HFFc6 (cell line): ENCODE results near the gene CFAP141. TPM values are rescaled to one million over a fixed set of nuclear protein-coding genes. Genes with fewer than 3 reads are reported as not detected.

Source experiments
- DNase-seq: peaks from one replicate; pipeline ENCODE4 v3.0.0-alpha.2; 2018
- H3K27ac Mint-ChIP-seq: 2 replicates; pipeline ENCODE4 v1.8.0; 2020; ENCODE audit warnings: mild to moderate bottlenecking, mixed read lengths
- H3K27me3 Mint-ChIP-seq: 2 replicates; pipeline ENCODE4 v1.8.0; 2021; ENCODE audit warnings: mild to moderate bottlenecking, moderate library complexity, mixed read lengths; ENCODE audit not compliant: insufficient read depth
- H3K36me3 Mint-ChIP-seq: 2 replicates; pipeline ENCODE4 v1.8.0; 2021; ENCODE audit warnings: low read depth, mixed read lengths
- H3K4me1 Mint-ChIP-seq: 2 replicates; pipeline ENCODE4 v1.8.0; 2020; ENCODE audit warnings: low read depth, mixed read lengths
- H3K4me3 Mint-ChIP-seq: 2 replicates; pipeline ENCODE4 v1.8.0; 2020; ENCODE audit warnings: mild to moderate bottlenecking, moderate library complexity, mixed read lengths
- H3K9me3 Mint-ChIP-seq: 2 replicates; pipeline ENCODE4 v1.8.0; 2020; ENCODE audit warnings: mild to moderate bottlenecking, mixed read lengths
- total RNA-seq, 6 experiments: library from RNA; stranded (reverse); fragmentation: NEBNext Ultra II Directional; extraction: Animal tissue kit (Norgen Biotek cat#: 25700); gene quantifications; 2 replicates in 1 of 6; 3 replicates in 5 of 6; pipeline ENCODE4 v1.2.3, GENCODE V29; 2021
- TF ChIP-seq, protein P1 (sequence below): fragments of 200-600 bp; sonication (generic); IDR thresholded peaks from 2 replicates; pipeline ENCODE4 v1.5.0; 2021; ENCODE audit warnings: antibody characterized with exemption, mild to moderate bottlenecking

CFAP141 gene
- total RNA-seq, 6 experiments from 2014 or later: not detected

DNA sequence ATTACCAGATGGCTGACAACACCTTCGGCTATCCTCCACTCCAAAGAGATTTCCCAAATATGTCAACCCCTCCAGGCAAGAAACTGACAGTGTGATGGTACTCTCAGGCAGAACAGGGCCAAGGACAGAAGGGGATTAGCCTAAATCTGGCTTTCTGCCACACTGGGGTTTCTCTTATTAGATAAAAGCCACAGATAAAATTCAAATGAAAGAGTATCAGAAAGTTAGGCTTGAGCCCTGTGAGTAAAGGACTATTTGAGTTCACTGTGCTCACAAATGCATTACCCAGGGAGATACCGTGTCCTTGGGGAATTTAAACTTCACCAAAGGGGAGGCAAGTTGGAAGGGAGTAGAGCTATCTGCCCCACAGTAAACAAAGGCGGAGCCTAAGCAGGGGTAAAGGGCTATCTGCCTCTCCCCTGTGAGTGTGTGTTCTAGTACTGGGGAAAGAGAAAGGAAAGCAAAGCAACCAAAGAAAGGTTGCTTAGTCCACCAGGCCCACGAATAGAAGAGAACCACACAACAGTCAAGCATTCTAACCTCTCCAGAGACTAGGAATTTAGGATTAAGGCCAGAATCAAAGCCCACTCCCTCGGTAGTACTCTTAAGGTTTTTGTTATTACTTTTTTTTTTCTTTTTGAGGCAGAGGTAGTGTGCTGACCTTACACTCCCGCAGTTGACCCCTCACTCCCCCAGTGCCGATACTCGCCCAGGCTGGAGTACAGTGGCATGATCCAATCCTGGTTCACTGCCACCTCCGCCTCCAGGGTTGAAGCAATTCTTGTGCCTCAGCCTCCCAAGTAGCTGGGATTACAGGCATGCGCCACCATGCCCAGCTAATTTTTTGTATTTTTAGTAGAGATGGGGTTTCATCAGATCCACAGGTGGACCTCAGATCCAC, 27.0 kb downstream of the CFAP141 start:
- Mint-ChIP-seq H3K9me3 (no peaks in the 10 kb centered on the region; the same call in 1 of the 2 replicates), H3K27ac (peak overlapping the region; percentile 19), H3K4me3 (peak overlapping the region; percentile 99), H3K4me1 (peaks cover 77% of the 10 kb centered on the region), H3K36me3 (peaks cover 57% of the 10 kb centered on the region), H3K27me3 (peaks cover 4% of the 10 kb centered on the region)
- TF ChIP-seq, protein P1, sequence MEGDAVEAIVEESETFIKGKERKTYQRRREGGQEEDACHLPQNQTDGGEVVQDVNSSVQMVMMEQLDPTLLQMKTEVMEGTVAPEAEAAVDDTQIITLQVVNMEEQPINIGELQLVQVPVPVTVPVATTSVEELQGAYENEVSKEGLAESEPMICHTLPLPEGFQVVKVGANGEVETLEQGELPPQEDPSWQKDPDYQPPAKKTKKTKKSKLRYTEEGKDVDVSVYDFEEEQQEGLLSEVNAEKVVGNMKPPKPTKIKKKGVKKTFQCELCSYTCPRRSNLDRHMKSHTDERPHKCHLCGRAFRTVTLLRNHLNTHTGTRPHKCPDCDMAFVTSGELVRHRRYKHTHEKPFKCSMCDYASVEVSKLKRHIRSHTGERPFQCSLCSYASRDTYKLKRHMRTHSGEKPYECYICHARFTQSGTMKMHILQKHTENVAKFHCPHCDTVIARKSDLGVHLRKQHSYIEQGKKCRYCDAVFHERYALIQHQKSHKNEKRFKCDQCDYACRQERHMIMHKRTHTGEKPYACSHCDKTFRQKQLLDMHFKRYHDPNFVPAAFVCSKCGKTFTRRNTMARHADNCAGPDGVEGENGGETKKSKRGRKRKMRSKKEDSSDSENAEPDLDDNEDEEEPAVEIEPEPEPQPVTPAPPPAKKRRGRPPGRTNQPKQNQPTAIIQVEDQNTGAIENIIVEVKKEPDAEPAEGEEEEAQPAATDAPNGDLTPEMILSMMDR: no peak
- DNase-seq: no peak

DNA sequence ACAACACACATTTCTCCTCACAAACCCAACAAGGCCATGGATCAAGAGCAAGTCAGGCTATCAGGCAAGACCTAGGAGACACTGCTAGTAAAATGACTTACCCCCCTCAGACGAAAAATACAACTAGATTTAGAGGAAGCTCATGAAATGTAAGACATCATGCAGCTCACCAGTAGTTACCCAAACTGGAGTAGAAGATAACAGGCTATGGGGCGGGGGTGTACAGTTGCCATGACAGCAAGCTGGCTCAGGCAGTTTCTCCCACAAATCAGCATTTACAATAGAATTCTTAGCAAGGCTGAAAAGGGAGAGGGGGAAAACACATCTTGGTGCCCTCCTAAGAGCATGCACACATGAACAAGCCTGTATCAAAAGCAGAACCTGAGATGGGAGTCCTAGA, 28.1 kb downstream of the CFAP141 start:
- no peak for DNase-seq
- Mint-ChIP-seq H3K9me3 (no peaks in the 10 kb centered on the region; the same call in 1 of the 2 replicates), H3K27ac (peak overlapping the region; percentile 19), H3K36me3 (peaks cover 57% of the 10 kb centered on the region), H3K4me1 (peaks cover 69% of the 10 kb centered on the region), H3K4me3 (0 out of 2 replicates have a peak overlapping the region, but pooled peaks have one; percentile 0), H3K27me3 (peaks cover 4% of the 10 kb centered on the region)
- TF ChIP-seq, protein P1: no peak

GRCh38 chr1:154176337-154176736, 29.8 kb downstream of the CFAP141 start:
- TF ChIP-seq, protein P1: no peak
- H3K4me1 Mint-ChIP-seq: peaks cover 72% of the 10 kb centered on the region
- H3K27ac Mint-ChIP-seq: peak overlapping the region; percentile 70
- no peaks in the 10 kb centered on the region for H3K9me3 Mint-ChIP-seq
- H3K4me3 Mint-ChIP-seq: peak overlapping the region; percentile 58
- DNase-seq: peak; percentile 81
- H3K36me3 Mint-ChIP-seq: peaks cover 58% of the 10 kb centered on the region
- H3K27me3 Mint-ChIP-seq: no peaks in the 10 kb centered on the region; the same call in none of the 2 replicates

DNA sequence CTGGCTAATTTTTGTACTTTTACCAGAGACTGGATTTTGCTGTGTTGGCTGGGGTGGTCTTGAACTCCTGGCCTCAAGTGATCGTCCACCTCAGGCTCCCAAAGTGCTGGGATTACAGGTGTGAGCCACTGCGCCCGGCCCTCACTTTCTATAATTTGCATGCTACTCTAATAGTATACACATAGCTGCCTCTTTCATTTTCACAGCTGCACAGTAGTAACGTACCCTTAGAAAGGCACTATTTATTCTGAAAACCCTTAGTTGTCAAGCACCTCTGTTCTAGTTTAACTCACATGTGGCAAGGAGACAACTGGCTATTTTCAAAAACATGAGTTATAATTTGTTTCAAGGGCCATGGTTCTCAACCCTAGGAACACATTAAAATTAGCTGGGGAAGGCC, 31.5 kb downstream of the CFAP141 start:
- peaks cover 61% of the 10 kb centered on the region for H3K36me3 Mint-ChIP-seq
- H3K4me3 Mint-ChIP-seq: no peak overlapping the region
- peaks cover 66% of the 10 kb centered on the region for H3K4me1 Mint-ChIP-seq
- H3K9me3 Mint-ChIP-seq: no peaks in the 10 kb centered on the region
- DNase-seq: no peak
- H3K27ac Mint-ChIP-seq: peak overlapping the region; percentile 40; the same call in 1 of the 2 replicates
- no peaks in the 10 kb centered on the region; the same call in none of the 2 replicates for H3K27me3 Mint-ChIP-seq
- TF ChIP-seq, protein P1: no peak

GRCh38 chr1:154171880-154172279, 34.3 kb downstream of the CFAP141 start:
- peak overlapping the region; percentile 3; the same call in 1 of the 2 replicates for H3K4me3 Mint-ChIP-seq
- TF ChIP-seq, protein P1: no peak
- DNase-seq: no peak
- no peaks in the 10 kb centered on the region; the same call in none of the 2 replicates for H3K27me3 Mint-ChIP-seq
- peaks cover 38% of the 10 kb centered on the region for H3K4me1 Mint-ChIP-seq
- peaks cover 61% of the 10 kb centered on the region for H3K36me3 Mint-ChIP-seq
- H3K27ac Mint-ChIP-seq: peak overlapping the region; percentile 5
- H3K9me3 Mint-ChIP-seq: no peaks in the 10 kb centered on the region
